GM23248 (cell line): ENCODE results near the gene KIF2C.

Source experiments
- EZH2 ChIP-seq: fragments of 200-600 bp; sonication (generic); IDR thresholded peaks from 2 replicates; pipeline ENCODE4 v1.6.1; 2018; ENCODE audit warnings: antibody characterized with exemption, mild to moderate bottlenecking; ENCODE audit not compliant: insufficient read depth, poor library complexity, severe bottlenecking
- EZH2phosphoT487 ChIP-seq: fragments of 200-600 bp; sonication (generic); IDR thresholded peaks from 2 replicates; pipeline ENCODE4 v1.6.1; 2018; ENCODE audit warnings: antibody characterized with exemption, moderate library complexity, mild to moderate bottlenecking, low read depth; ENCODE audit not compliant: insufficient read depth

DNA sequence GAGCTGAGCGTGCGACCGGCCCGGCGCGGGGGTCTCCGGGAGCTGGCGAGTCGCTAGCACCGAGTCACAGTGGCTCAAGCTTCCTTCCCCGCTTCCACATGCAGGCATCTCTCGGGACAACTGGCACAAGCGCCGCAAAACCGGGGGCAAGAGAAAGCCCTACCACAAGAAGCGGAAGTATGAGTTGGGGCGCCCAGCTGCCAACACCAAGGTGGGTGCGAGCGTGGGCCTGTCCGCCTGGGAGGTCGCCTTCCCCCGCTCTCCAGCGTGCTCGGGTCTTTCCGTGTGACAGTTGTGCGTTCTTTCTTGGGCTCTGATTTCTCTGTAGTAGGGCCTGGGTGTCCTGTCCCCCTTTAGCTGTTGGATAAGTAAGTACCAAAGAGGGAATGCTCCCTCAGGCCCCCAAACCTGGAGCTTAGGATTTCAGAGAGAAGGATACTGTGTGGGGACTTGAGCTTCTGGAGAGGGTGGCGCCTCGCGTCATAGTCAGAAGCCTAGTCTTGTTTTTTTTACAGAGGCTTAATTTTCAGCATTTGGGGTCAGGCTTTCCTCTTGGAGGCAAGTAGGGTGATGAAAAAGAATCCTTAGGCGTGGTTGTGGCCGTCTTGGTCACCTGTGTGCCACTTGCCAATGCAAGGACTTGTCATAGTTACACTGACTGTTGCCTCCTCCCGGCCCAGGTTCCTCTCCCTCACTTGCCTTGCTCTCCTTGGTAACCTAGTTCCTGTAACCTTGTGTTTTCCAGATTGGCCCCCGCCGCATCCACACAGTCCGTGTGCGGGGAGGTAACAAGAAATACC, 36.5 kb downstream of the KIF2C start:
- TF ChIP-seq EZH2 (no peak), EZH2phosphoT487 (no peak)
